ENCODE data around the gene RMC1. TPM values are rescaled to one million over a fixed set of nuclear protein-coding genes. Genes with fewer than 3 reads are reported as not detected.

Gene RMC1
- total and polyA plus RNA-seq, 12 donors, result 12.4 to 29.6 (median 15.7) TPM

GRCh38 chr18:23512641-23513040 lies 9.3 kb downstream of the RMC1 start:
- peaks cover 0 to 12% (median 0%) of the 10 kb centered on the region in 9 donors for H3K4me1 ChIP-seq
- peak overlapping the region in 1 of 10 donors; percentile 68 for H3K27ac ChIP-seq
- H3K4me3 ChIP-seq, result no peak overlapping the region
- H3K9me3 ChIP-seq, result no peaks in the 10 kb centered on the region
- TF ChIP-seq CTCF (IDR thresholded peaks at IDR 0.05), result no peak
- WGBS, 2 donors, result 92 to 97% methylated on average over 1 of the region's 1 CpG
- intact Hi-C loops (cut with DNase I), result loop anchor here in 5 of 10 donors (10.0 kb wide), 4 partner anchors 182 to 302 kb away; no protein-coding TSS in a partner anchor
- DNase-seq, result no peak
- no peaks in the 10 kb centered on the region for H3K27me3 ChIP-seq
- no peak for ATAC-seq
- peaks cover 0 to 98% (median 27%) of the 10 kb centered on the region in 9 donors for H3K36me3 ChIP-seq

GRCh38 chr18:23515911-23516546 lies 12.7 kb downstream of the RMC1 start:
- Histone ChIP-seq H3K9me3 (no peaks in the 10 kb centered on the region), H3K27me3 (no peaks in the 10 kb centered on the region), H3K4me1 (peaks cover 0 to 15% (median 0%) of the 10 kb centered on the region in 9 donors), H3K27ac (no peak overlapping the region), H3K36me3 (peaks cover 0 to 98% (median 50%) of the 10 kb centered on the region in 9 donors), H3K4me3 (no peak overlapping the region)
- TF ChIP-seq CTCF (IDR thresholded peaks at IDR 0.05), result peak; percentile 76 to 94 (median 86)
- intact Hi-C loops (cut with DNase I), result loop anchor here (1.0 to 10.0 kb wide), 10 partner anchors 66 to 299 kb away; partner anchors contain the start of gene NPC1 (in 7 of the 10)
- ATAC-seq (peak; percentile 89 to 95 (median 92)), DNase-seq (peak; percentile 54 to 77)
- WGBS, 2 donors, result 44 to 47% methylated on average over 17 of the region's 17 CpGs

- Histone ChIP-seq H3K27me3 (no peaks in the 10 kb centered on the region), H3K4me3 (no peak overlapping the region), H3K27ac (peak overlapping the region in 1 of 10 donors; percentile 6), H3K9me3 (no peaks in the 10 kb centered on the region), H3K4me1 (peaks cover 0 to 19% (median 4%) of the 10 kb centered on the region in 9 donors), H3K36me3 (peaks cover 0 to 100% (median 71%) of the 10 kb centered on the region in 9 donors)
- 56 to 64% methylated on average over 4 of the region's 4 CpGs for WGBS, 2 donors
- DNase-seq, result no peak
- peak in 3 of 8 donors; percentile 37 to 51 (median 42) for ATAC-seq
- intact Hi-C loops (cut with DNase I), result loop anchor here in 8 of 10 donors (5.0 to 10.0 kb wide), 7 partner anchors 63 to 295 kb away; partner anchors contain the start of gene NPC1 (in 6 of the 8)
- no peak for TF ChIP-seq CTCF (IDR thresholded peaks at IDR 0.05)
Observed at GRCh38 chr18:23519734-23520133, 16.4 kb downstream of the RMC1 start.

GRCh38 chr18:23521271-23521670 lies 18.0 kb downstream of the RMC1 start:
- TF ChIP-seq CTCF (IDR thresholded peaks at IDR 0.05), result no peak
- 85 to 86% methylated on average over 7 of the region's 7 CpGs for WGBS, 2 donors
- Histone ChIP-seq H3K4me3 (no peak overlapping the region), H3K36me3 (peaks cover 0 to 100% (median 83%) of the 10 kb centered on the region in 9 donors), H3K27ac (no peak overlapping the region), H3K9me3 (no peaks in the 10 kb centered on the region), H3K4me1 (peaks cover 0 to 19% (median under 1%) of the 10 kb centered on the region in 9 donors), H3K27me3 (no peaks in the 10 kb centered on the region)
- ATAC-seq, result no peak
- intact Hi-C loops (cut with DNase I), result no loop called here
- DNase-seq, result no peak

Data from heart right ventricle (tissue), 16 donors.